ENCODE data around the gene FAM187B. TPM values are rescaled to one million over a fixed set of nuclear protein-coding genes. Genes with fewer than 3 reads are reported as not detected.

FAM187B gene
- polyA plus RNA-seq, 1 donor (not counting 4 experiments of a cell fraction or from before 2014, with no cell fraction given) = not detected

- Histone ChIP-seq H4K20me1 (ENCODE audit: control insufficient read depth, extremely low read depth, insufficient read depth, low read length) (no peaks in the 10 kb centered on the region), H3K9me3 (ENCODE audit: control insufficient read depth, low read depth, low read length) (no peaks in the 10 kb centered on the region), H3K4me3 (ENCODE audit: control insufficient read depth in 2 of 3, extremely low read depth in 1 of 3, insufficient read depth in 2 of 3, low read depth in 1 of 3, low read length in 3 of 3) (peak overlapping the region; percentile 63 to 84 (median 82)), H3K36me3 (ENCODE audit: control insufficient read depth in 2 of 2, extremely low read depth in 1 of 2, insufficient read depth in 2 of 2, low read length in 2 of 2) (peaks cover 29 to 37% of the 10 kb centered on the region in 2 experiments), H3K27me3 (ENCODE audit: control insufficient read depth, extremely low read depth, insufficient read depth, low read length) (no peaks in the 10 kb centered on the region), H3K4me2 (ENCODE audit: control insufficient read depth, extremely low read depth, insufficient read depth, low read depth, low read length) (peak overlapping the region; percentile 87), H3K27ac (ENCODE audit: control insufficient read depth, insufficient read depth, low read length) (peak overlapping the region; percentile 81), H3K4me1 (ENCODE audit: control insufficient read depth, extremely low read depth, insufficient read depth, low read length) (peaks cover 17% of the 10 kb centered on the region), H2AFZ (ENCODE audit: control insufficient read depth, low read length) (no peak overlapping the region), H3K79me2 (ENCODE audit: control insufficient read depth, insufficient read depth, low read length) (peaks cover 17% of the 10 kb centered on the region), H3K9me1 (ENCODE audit: control insufficient read depth, extremely low read depth, insufficient read depth, low read length) (no peaks in the 10 kb centered on the region), H3K9ac (ENCODE audit: control insufficient read depth, extremely low read depth, insufficient read depth, low read length) (peak overlapping the region; percentile 89)
- no peak for FAIRE-seq
- dilution Hi-C loops (cut with MboI; ENCODE audit: extremely low pct_ligation_motif_present, low sequenced_read_pairs) = no loop called here
- no peak for DNase-seq (ENCODE audit: low read depth, low spot score)
- no peak for TF ChIP-seq CTCF (optimal IDR thresholded peaks at IDR 0.05 in 1 of 3, IDR thresholded peaks at IDR 0.05 in 1 of 3, conservative IDR thresholded peaks at IDR 0.05 in 1 of 3; ENCODE audit: extremely low read depth in 1 of 3, insufficient read depth in 2 of 3, low read length in 3 of 3)
- no peak for TF ChIP-seq EZH2 (IDR thresholded peaks at IDR 0.05; ENCODE audit: low read length)
These were observed 38.2 kb upstream of the FAM187B start for GRCh38 chr19:35266520-35267352.

- H3K27me3 ChIP-seq (ENCODE audit: control insufficient read depth, extremely low read depth, insufficient read depth, low read length) = no peaks in the 10 kb centered on the region
- peak overlapping the region; percentile 27 for H3K4me2 ChIP-seq (ENCODE audit: control insufficient read depth, extremely low read depth, insufficient read depth, low read depth, low read length)
- H2AFZ ChIP-seq (ENCODE audit: control insufficient read depth, low read length) = no peak overlapping the region
- H4K20me1 ChIP-seq (ENCODE audit: control insufficient read depth, extremely low read depth, insufficient read depth, low read length) = no peaks in the 10 kb centered on the region
- dilution Hi-C loops (cut with MboI; ENCODE audit: extremely low pct_ligation_motif_present, low sequenced_read_pairs) = no loop called here
- DNase-seq (ENCODE audit: low read depth, low spot score) (no peak), FAIRE-seq (no peak)
- no peak overlapping the region for H3K9ac ChIP-seq (ENCODE audit: control insufficient read depth, extremely low read depth, insufficient read depth, low read length)
- H3K79me2 ChIP-seq (ENCODE audit: control insufficient read depth, insufficient read depth, low read length) = peaks cover 17% of the 10 kb centered on the region
- no peaks in the 10 kb centered on the region for H3K9me3 ChIP-seq (ENCODE audit: control insufficient read depth, low read depth, low read length)
- no peak overlapping the region for H3K27ac ChIP-seq (ENCODE audit: control insufficient read depth, insufficient read depth, low read length)
- peaks cover 17% of the 10 kb centered on the region for H3K4me1 ChIP-seq (ENCODE audit: control insufficient read depth, extremely low read depth, insufficient read depth, low read length)
- H3K9me1 ChIP-seq (ENCODE audit: control insufficient read depth, extremely low read depth, insufficient read depth, low read length) = no peaks in the 10 kb centered on the region
- peaks cover 22 to 32% of the 10 kb centered on the region in 2 experiments for H3K36me3 ChIP-seq (ENCODE audit: control insufficient read depth in 2 of 2, extremely low read depth in 1 of 2, insufficient read depth in 2 of 2, low read length in 2 of 2)
- no peak for TF ChIP-seq CTCF (optimal IDR thresholded peaks at IDR 0.05 in 1 of 3, IDR thresholded peaks at IDR 0.05 in 1 of 3, conservative IDR thresholded peaks at IDR 0.05 in 1 of 3; ENCODE audit: extremely low read depth in 1 of 3, insufficient read depth in 2 of 3, low read length in 3 of 3)
- no peak for TF ChIP-seq EZH2 (IDR thresholded peaks at IDR 0.05; ENCODE audit: low read length)
- no peak overlapping the region for H3K4me3 ChIP-seq (ENCODE audit: control insufficient read depth in 2 of 3, extremely low read depth in 1 of 3, insufficient read depth in 2 of 3, low read depth in 1 of 3, low read length in 3 of 3)
These were observed 37.5 kb upstream of the FAM187B start for GRCh38 chr19:35265900-35266519.
